PFSK-1 (cell line): ENCODE data around the gene HOXD12.

Experiments used
- POLR2AphosphoS5 ChIP-seq: IDR thresholded peaks from 2 replicates; pipeline ENCODE4 v1.6.1; 2012; ENCODE audit warnings: low read depth, mild to moderate bottlenecking, control low read depth, low read length, moderate library complexity
- REST ChIP-seq, 2 experiments: IDR thresholded peaks; 2 replicates each; pipeline versions ENCODE4 v1.6.1 to v1.8.0; 2011 to 2012; ENCODE audit warnings: low read depth in 2 of 2, low read length in 2 of 2, control low read depth in 1 of 2, inconsistent platforms in 1 of 2, mild to moderate bottlenecking in 1 of 2, moderate library complexity in 1 of 2; ENCODE audit not compliant: insufficient read depth in 1 of 2
- SIN3A ChIP-seq: IDR thresholded peaks from 2 replicates; pipeline ENCODE4 v1.6.1; 2012; ENCODE audit warnings: mild to moderate bottlenecking, low read length, moderate library complexity, borderline replicate concordance; ENCODE audit not compliant: insufficient read depth
- TAF1 ChIP-seq: IDR thresholded peaks from 2 replicates; pipeline ENCODE4 v1.6.1; 2012; ENCODE audit warnings: low read length, control low read depth, borderline replicate concordance; ENCODE audit not compliant: insufficient read depth

GRCh38 chr2:176093898-176094249 is 5.7 kb upstream of the HOXD12 start:
- TF ChIP-seq TAF1 (no peak), POLR2AphosphoS5 (no peak), REST (IDR thresholded peaks at IDR 0.05; ENCODE audit: insufficient read depth in 1 of 2, low read depth in 2 of 2, low read length in 2 of 2) (no peak), SIN3A (no peak)
